GM12873 (cell line): ENCODE results near the gene MPZL3.

Experiments used
- TF ChIP-seq, protein P1 (sequence below): IDR thresholded peaks from 2 replicates; pipeline ENCODE4 v1.5.1; 2012; ENCODE audit warnings: low read depth, mild to moderate bottlenecking, moderate library complexity, low read length, control low read depth; ENCODE audit not compliant: insufficient read depth; ENCODE audit errors: missing control alignments

MPZL3 gene

GRCh38 chr11:118231461-118231860 is 20.7 kb downstream of the MPZL3 start:
- TF ChIP-seq, protein P1, sequence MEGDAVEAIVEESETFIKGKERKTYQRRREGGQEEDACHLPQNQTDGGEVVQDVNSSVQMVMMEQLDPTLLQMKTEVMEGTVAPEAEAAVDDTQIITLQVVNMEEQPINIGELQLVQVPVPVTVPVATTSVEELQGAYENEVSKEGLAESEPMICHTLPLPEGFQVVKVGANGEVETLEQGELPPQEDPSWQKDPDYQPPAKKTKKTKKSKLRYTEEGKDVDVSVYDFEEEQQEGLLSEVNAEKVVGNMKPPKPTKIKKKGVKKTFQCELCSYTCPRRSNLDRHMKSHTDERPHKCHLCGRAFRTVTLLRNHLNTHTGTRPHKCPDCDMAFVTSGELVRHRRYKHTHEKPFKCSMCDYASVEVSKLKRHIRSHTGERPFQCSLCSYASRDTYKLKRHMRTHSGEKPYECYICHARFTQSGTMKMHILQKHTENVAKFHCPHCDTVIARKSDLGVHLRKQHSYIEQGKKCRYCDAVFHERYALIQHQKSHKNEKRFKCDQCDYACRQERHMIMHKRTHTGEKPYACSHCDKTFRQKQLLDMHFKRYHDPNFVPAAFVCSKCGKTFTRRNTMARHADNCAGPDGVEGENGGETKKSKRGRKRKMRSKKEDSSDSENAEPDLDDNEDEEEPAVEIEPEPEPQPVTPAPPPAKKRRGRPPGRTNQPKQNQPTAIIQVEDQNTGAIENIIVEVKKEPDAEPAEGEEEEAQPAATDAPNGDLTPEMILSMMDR, result no peak

DNA sequence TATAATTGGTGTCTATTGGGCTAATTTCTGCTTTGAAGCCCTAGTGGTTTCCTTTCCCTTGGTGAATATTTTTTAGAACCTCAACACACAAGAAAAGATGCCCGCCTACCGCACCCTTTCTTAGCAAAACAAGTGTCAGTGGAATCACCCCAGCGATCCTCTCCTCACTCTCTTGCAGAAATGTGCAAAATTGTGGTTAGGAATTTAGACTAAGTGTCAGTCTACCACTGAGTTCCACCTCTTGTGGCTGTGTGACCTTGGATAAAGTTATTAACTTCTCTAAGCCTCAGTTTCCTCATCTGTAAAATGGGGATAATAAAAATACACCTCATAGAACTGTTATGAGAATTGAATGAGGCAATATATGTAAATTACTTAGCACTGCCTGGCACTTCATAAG is 22.1 kb downstream of the MPZL3 start:
- TF ChIP-seq, protein P1, result no peak

DNA sequence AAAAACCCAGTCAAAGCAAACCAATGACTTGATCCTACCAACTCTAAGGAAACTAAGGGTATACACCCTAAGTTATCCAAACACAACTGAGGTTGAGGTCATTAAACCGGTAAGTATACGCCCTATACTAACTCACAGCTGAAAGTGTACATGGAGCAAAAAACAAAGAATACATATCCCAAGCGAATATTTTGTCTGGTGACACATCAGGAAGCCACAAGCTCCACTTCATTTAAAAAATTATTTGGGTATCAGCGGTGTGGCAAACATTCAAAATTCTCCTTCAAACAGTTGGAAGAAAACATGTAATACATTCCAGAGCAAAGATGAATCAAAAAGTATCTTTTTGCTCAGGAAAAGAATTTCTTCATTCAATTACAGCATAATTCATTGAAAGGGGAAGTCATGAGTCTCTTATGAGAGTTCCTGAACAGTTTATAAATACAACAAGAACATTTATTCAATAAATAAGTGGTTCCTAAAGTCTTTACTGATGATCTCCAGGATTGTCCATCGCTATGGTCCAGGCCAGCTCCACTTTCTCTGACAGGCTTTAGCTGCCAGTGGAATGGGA is 22.8 kb downstream of the MPZL3 start:
- TF ChIP-seq, protein P1, result no peak

DNA sequence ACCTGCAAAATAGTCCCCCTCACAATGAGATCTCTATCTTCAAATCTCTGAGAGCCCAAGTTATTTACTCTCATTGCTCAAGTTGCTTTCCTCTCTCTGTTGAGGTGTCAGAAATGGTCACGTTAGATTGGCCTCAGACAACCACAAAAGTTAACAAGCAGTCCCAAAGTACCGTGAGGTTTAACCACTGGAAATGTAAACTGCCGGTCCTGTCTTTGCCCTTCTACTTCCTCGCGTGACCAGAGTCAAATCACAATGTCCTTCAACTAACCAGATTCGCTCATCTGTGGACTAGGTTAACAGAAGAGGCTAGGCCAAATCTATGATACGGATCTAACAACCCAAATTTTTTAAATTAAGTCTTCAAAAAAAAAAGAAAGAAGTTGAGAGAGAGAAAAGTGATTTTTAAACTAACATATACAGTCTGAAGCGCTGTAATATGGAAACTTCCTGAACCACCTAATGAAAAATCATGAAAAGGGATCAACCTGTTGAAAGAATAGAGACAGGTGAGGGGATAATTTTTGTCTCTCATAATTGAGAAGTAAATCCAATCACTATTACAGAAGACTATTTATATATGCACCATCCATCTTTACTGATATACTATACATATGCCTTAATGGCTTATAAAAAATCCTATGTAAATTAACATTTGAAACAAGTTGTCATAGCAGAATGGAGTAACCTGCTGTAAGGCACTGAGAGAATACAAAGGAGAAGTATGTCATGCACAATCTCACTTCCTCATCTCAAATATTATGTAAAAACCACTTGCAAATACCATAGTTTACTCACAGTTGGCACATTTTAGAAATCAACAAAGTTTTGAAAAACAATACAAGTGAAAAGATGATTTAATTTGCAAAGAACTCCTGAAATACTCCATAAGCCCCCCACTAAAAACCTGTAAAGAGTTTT is 24.0 kb downstream of the MPZL3 start:
- TF ChIP-seq, protein P1, result no peak

GRCh38 chr11:118226781-118227180 is 25.4 kb downstream of the MPZL3 start:
- TF ChIP-seq, protein P1, result no peak

- TF ChIP-seq, protein P1, result no peak
Measured at GRCh38 chr11:118226296-118226695, 25.9 kb downstream of the MPZL3 start.

GRCh38 chr11:118224511-118225188 is 27.5 kb downstream of the MPZL3 start, which contains the start of gene JAML:
Gene JAML (minus strand): TSS chr11:118225011. CDS start chr11:118214866, 10,145 bp downstream.
- TF ChIP-seq, protein P1, result no peak
